B cell (primary cell): ENCODE results near the gene ZNF331.

Experiments used
- EZH2 ChIP-seq: IDR thresholded peaks from 2 replicates; pipeline ENCODE4 v1.6.1; 2012; ENCODE audit warnings: borderline replicate concordance, low read depth, mild to moderate bottlenecking, moderate library complexity, low read length; ENCODE audit not compliant: insufficient read depth, poor library complexity, severe bottlenecking
- TF ChIP-seq, protein P1 (sequence below): fragments of 200-600 bp; IDR thresholded peaks from one replicate; pipeline ENCODE4 v1.8.0; 2022; ENCODE audit warnings: antibody characterized with exemption, mild to moderate bottlenecking

DNA sequence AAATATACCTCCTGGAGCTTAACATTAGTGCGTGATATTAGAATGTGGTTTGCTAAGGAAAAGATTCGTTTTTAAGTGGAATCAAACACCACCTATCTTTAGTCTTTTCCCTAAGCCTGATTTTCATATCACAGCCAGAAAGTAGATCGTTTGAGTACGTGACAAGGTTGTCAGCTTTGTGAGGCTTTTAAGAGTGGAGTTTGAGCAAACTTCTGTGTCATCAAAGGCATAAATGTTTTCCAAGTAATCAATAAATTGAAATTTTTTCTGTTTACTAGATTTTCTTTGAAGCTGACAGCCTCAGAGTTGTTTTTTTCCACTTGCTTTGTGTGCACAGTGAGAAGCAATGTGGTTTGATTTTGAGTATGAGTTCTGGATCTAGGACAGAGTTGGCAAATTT lies 6.5 kb upstream of the ZNF331 start:
- TF ChIP-seq, protein P1, sequence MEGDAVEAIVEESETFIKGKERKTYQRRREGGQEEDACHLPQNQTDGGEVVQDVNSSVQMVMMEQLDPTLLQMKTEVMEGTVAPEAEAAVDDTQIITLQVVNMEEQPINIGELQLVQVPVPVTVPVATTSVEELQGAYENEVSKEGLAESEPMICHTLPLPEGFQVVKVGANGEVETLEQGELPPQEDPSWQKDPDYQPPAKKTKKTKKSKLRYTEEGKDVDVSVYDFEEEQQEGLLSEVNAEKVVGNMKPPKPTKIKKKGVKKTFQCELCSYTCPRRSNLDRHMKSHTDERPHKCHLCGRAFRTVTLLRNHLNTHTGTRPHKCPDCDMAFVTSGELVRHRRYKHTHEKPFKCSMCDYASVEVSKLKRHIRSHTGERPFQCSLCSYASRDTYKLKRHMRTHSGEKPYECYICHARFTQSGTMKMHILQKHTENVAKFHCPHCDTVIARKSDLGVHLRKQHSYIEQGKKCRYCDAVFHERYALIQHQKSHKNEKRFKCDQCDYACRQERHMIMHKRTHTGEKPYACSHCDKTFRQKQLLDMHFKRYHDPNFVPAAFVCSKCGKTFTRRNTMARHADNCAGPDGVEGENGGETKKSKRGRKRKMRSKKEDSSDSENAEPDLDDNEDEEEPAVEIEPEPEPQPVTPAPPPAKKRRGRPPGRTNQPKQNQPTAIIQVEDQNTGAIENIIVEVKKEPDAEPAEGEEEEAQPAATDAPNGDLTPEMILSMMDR = no peak
- TF ChIP-seq EZH2 = no peak
